HG02642 (cell line): Measurements from ENCODE around the gene C1orf115.
"Not testable (repeated sequence)": the region's sequence is repeated elsewhere in the genome, so short reads cannot be mapped to it uniquely, and the experiment has no call there.

Source experiments
- ATAC-seq: cut with Tn5 transposase; IDR thresholded peaks from one replicate; pipeline ENCODE4 v1.9.1; 2021; ENCODE audit warnings: mild to moderate bottlenecking; ENCODE audit not compliant: unreplicated experiment, poor library complexity

Gene C1orf115

GRCh38 chr1:220715986-220716385 lies 25.8 kb downstream of the C1orf115 start:
- ATAC-seq: not testable (repeated sequence)

GRCh38 chr1:220717800-220718640 lies 27.9 kb downstream of the C1orf115 start:
- peak; percentile 71 for ATAC-seq

GRCh38 chr1:220721266-220721665 lies 31.1 kb downstream of the C1orf115 start:
- ATAC-seq: not testable (repeated sequence)

GRCh38 chr1:220726634-220727033 lies 36.5 kb downstream of the C1orf115 start:
- peak; percentile 56 for ATAC-seq

GRCh38 chr1:220727519-220727918 lies 37.4 kb downstream of the C1orf115 start:
- no peak for ATAC-seq

- ATAC-seq: no peak
Observed at GRCh38 chr1:220730486-220730885, 40.3 kb downstream of the C1orf115 start.

- no peak for ATAC-seq
Observed at GRCh38 chr1:220732137-220732536, 42.0 kb downstream of the C1orf115 start.

- peak; percentile 11 for ATAC-seq
Observed at GRCh38 chr1:220732621-220733020, 42.5 kb downstream of the C1orf115 start.

GRCh38 chr1:220733086-220733601 lies 43.0 kb downstream of the C1orf115 start:
- ATAC-seq: peak; percentile 91

- ATAC-seq: no peak
Observed at GRCh38 chr1:220734571-220735326, 44.6 kb downstream of the C1orf115 start.

- ATAC-seq: not testable (repeated sequence)
Observed at GRCh38 chr1:220736283-220736682, 46.1 kb downstream of the C1orf115 start.

GRCh38 chr1:220741349-220741748 lies 51.2 kb downstream of the C1orf115 start:
- no peak for ATAC-seq

GRCh38 chr1:220741825-220742224 lies 51.7 kb downstream of the C1orf115 start:
- no peak for ATAC-seq

- no peak for ATAC-seq
Observed at GRCh38 chr1:220742520-220742919, 52.4 kb downstream of the C1orf115 start.

- no peak for ATAC-seq
Observed at GRCh38 chr1:220746851-220747250, 56.7 kb downstream of the C1orf115 start.

GRCh38 chr1:220747437-220748088 lies 57.4 kb downstream of the C1orf115 start:
- ATAC-seq: peak; percentile 20

GRCh38 chr1:220748089-220748934 lies 58.1 kb downstream of the C1orf115 start, which contains the start of gene MTARC2:
Gene MTARC2, plus strand, starts transcription at chr1:220748322. Its CDS starts 210 bp downstream, at chr1:220748532.
- peak; percentile 96 for ATAC-seq
